ENCODE measurements around the gene COL23A1.
"Not testable (repeated sequence)": the region's sequence is repeated elsewhere in the genome, so short reads cannot be mapped to it uniquely, and the experiment has no call there.

The COL23A1 gene

GRCh38 chr5:178302321-178302720, 287.9 kb downstream of the COL23A1 start:
- DNase-seq (ENCODE audit: low spot score) = not testable (repeated sequence)

GRCh38 chr5:178301641-178302040, 288.6 kb downstream of the COL23A1 start:
- DNase-seq (ENCODE audit: low spot score) = no peak

- DNase-seq (ENCODE audit: low spot score) = no peak
Observed at GRCh38 chr5:178298283-178298807, 291.8 kb downstream of the COL23A1 start.

- no peak for DNase-seq (ENCODE audit: low spot score)
Observed at GRCh38 chr5:178297751-178298150, 292.4 kb downstream of the COL23A1 start.

GRCh38 chr5:178296066-178296465, 294.1 kb downstream of the COL23A1 start:
- no peak for DNase-seq (ENCODE audit: low spot score)

GRCh38 chr5:178295589-178295988, 294.6 kb downstream of the COL23A1 start:
- no peak for DNase-seq (ENCODE audit: low spot score)

- DNase-seq (ENCODE audit: low spot score) = no peak
Observed at GRCh38 chr5:178293815-178294214, 296.4 kb downstream of the COL23A1 start.

- no peak for DNase-seq (ENCODE audit: low spot score)
Observed at GRCh38 chr5:178293400-178293799, 296.8 kb downstream of the COL23A1 start.

- DNase-seq (ENCODE audit: low spot score) = no peak
Observed at GRCh38 chr5:178292826-178293205, 297.4 kb downstream of the COL23A1 start.

GRCh38 chr5:178291969-178292825, 298.0 kb downstream of the COL23A1 start:
- DNase-seq (ENCODE audit: low spot score) = no peak

GRCh38 chr5:178291161-178291561, 299.0 kb downstream of the COL23A1 start:
- no peak for DNase-seq (ENCODE audit: low spot score)

- DNase-seq (ENCODE audit: low spot score) = no peak
Observed at GRCh38 chr5:178290376-178290775, 299.8 kb downstream of the COL23A1 start.

GRCh38 chr5:178289438-178289837, 300.8 kb downstream of the COL23A1 start:
- no peak for DNase-seq (ENCODE audit: low spot score)

- no peak for DNase-seq (ENCODE audit: low spot score)
Observed at GRCh38 chr5:178288401-178289368, 301.5 kb downstream of the COL23A1 start.

- no peak for DNase-seq (ENCODE audit: low spot score)
Observed at GRCh38 chr5:178287791-178288105, 302.4 kb downstream of the COL23A1 start.

- no peak for DNase-seq (ENCODE audit: low spot score)
Observed at GRCh38 chr5:178287091-178287790, 303.0 kb downstream of the COL23A1 start.

GRCh38 chr5:178286226-178287090, 303.7 kb downstream of the COL23A1 start:
- DNase-seq (ENCODE audit: low spot score) = no peak

- DNase-seq (ENCODE audit: low spot score) = no peak
Observed at GRCh38 chr5:178285399-178286225, 304.6 kb downstream of the COL23A1 start.

- DNase-seq (ENCODE audit: low spot score) = no peak
Observed at GRCh38 chr5:178284996-178285395, 305.2 kb downstream of the COL23A1 start.

- no peak for DNase-seq (ENCODE audit: low spot score)
Observed at GRCh38 chr5:178284093-178284675, 306.0 kb downstream of the COL23A1 start.
